KMS-11 (cell line): Measurements from ENCODE around the gene CARD19.

Experiments
- H2AFZ ChIP-seq: fragments of 200-600 bp; sonication (generic); 2 replicates; pipeline ENCODE4 v1.6.1; 2016; ENCODE audit warnings: antibody characterized with exemption, mixed run types, low read depth
- H3K27ac ChIP-seq: fragments of 200-600 bp; sonication (generic); 2 replicates; pipeline ENCODE4 v1.6.1; 2016; ENCODE audit warnings: mild to moderate bottlenecking, mixed run types
- H3K27me3 ChIP-seq: fragments of 200-600 bp; sonication (generic); 2 replicates; pipeline ENCODE4 v1.6.1; 2017; ENCODE audit warnings: mild to moderate bottlenecking, low read depth, mixed run types, moderate library complexity; ENCODE audit not compliant: insufficient read depth
- H3K36me3 ChIP-seq: fragments of 200-600 bp; sonication (generic); 2 replicates; pipeline ENCODE4 v1.6.1; 2017; ENCODE audit warnings: mild to moderate bottlenecking, mixed run types; ENCODE audit not compliant: insufficient read depth
- H3K4me1 ChIP-seq: fragments of 200-600 bp; sonication (generic); 2 replicates; pipeline ENCODE4 v1.6.1; 2016; ENCODE audit warnings: mild to moderate bottlenecking, low read depth, mixed run types; ENCODE audit not compliant: poor library complexity, severe bottlenecking
- H3K4me2 ChIP-seq: fragments of 200-600 bp; sonication (generic); 2 replicates; pipeline ENCODE4 v1.7.0; 2016; ENCODE audit warnings: mild to moderate bottlenecking, mixed run types
- H3K4me3 ChIP-seq: fragments of 200-600 bp; sonication (generic); IDR thresholded peaks from 2 replicates; pipeline ENCODE4 v1.6.1; 2017; ENCODE audit warnings: low read depth, low read length, mixed read lengths; ENCODE audit not compliant: insufficient read depth
- H3K79me2 ChIP-seq: fragments of 200-600 bp; sonication (generic); 2 replicates; pipeline ENCODE4 v1.6.1; 2016; ENCODE audit warnings: low read depth, mixed run types; ENCODE audit not compliant: insufficient read depth
- H3K9ac ChIP-seq: fragments of 200-600 bp; sonication (generic); 2 replicates; pipeline ENCODE4 v1.6.1; 2016; ENCODE audit warnings: mild to moderate bottlenecking, mixed run types
- H4K20me1 ChIP-seq: fragments of 200-600 bp; sonication (generic); 2 replicates; pipeline ENCODE4 v1.6.1; 2016; ENCODE audit warnings: mild to moderate bottlenecking, mixed run types; ENCODE audit not compliant: insufficient read depth
- CTCF ChIP-seq: fragments of 200-600 bp; sonication (generic); conservative IDR thresholded peaks from 2 replicates; pipeline ENCODE4 v1.6.1; 2017; ENCODE audit warnings: low read depth, mild to moderate bottlenecking, antibody characterized with exemption, low read length, moderate library complexity, mixed read lengths

CARD19 gene

GRCh38 chr9:93147632-93148031 lies 51.6 kb downstream of the CARD19 start:
- H3K4me3 ChIP-seq, result no peak overlapping the region
- no peak overlapping the region for H2AFZ ChIP-seq
- no peaks in the 10 kb centered on the region for H3K4me1 ChIP-seq
- H3K4me2 ChIP-seq, result no peak overlapping the region
- H3K9ac ChIP-seq, result no peak overlapping the region
- H3K36me3 ChIP-seq, result no peaks in the 10 kb centered on the region
- no peaks in the 10 kb centered on the region for H3K27me3 ChIP-seq
- no peak overlapping the region for H3K27ac ChIP-seq
- H3K79me2 ChIP-seq, result no peaks in the 10 kb centered on the region
- no peak for TF ChIP-seq CTCF
- H4K20me1 ChIP-seq, result no peaks in the 10 kb centered on the region

- Histone ChIP-seq H3K27me3 (no peaks in the 10 kb centered on the region), H2AFZ (no peak overlapping the region), H3K4me1 (no peaks in the 10 kb centered on the region), H4K20me1 (no peaks in the 10 kb centered on the region), H3K4me3 (no peak overlapping the region), H3K36me3 (no peaks in the 10 kb centered on the region), H3K9ac (no peak overlapping the region), H3K4me2 (no peak overlapping the region), H3K79me2 (no peaks in the 10 kb centered on the region), H3K27ac (no peak overlapping the region)
- TF ChIP-seq CTCF, result no peak
Observed at GRCh38 chr9:93148721-93149120, 52.7 kb downstream of the CARD19 start.

GRCh38 chr9:93149361-93149760 lies 53.3 kb downstream of the CARD19 start:
- Histone ChIP-seq H3K36me3 (no peaks in the 10 kb centered on the region), H3K79me2 (no peaks in the 10 kb centered on the region), H3K4me2 (no peak overlapping the region), H3K27me3 (no peaks in the 10 kb centered on the region), H2AFZ (no peak overlapping the region), H3K4me1 (no peaks in the 10 kb centered on the region), H3K4me3 (no peak overlapping the region), H3K27ac (no peak overlapping the region), H4K20me1 (no peaks in the 10 kb centered on the region), H3K9ac (no peak overlapping the region)
- TF ChIP-seq CTCF, result no peak

- Histone ChIP-seq H2AFZ (no peak overlapping the region), H3K79me2 (no peaks in the 10 kb centered on the region), H3K36me3 (no peaks in the 10 kb centered on the region), H3K27me3 (no peaks in the 10 kb centered on the region), H3K4me3 (no peak overlapping the region), H3K27ac (no peak overlapping the region), H3K4me1 (no peaks in the 10 kb centered on the region), H3K9ac (no peak overlapping the region), H3K4me2 (no peak overlapping the region), H4K20me1 (no peaks in the 10 kb centered on the region)
- TF ChIP-seq CTCF, result no peak
Observed at GRCh38 chr9:93151097-93151784, 55.2 kb downstream of the CARD19 start.
